GM18870 (cell line): ENCODE results near the gene PRKAG2.
"Not testable (repeated sequence)": the region's sequence is repeated elsewhere in the genome, so short reads cannot be mapped to it uniquely, and the experiment has no call there.

Experiments
- ATAC-seq: cut with Tn5 transposase; IDR thresholded peaks from one replicate; pipeline ENCODE4 v1.9.1; 2021; ENCODE audit warnings: moderate library complexity; ENCODE audit not compliant: unreplicated experiment

The PRKAG2 gene

DNA sequence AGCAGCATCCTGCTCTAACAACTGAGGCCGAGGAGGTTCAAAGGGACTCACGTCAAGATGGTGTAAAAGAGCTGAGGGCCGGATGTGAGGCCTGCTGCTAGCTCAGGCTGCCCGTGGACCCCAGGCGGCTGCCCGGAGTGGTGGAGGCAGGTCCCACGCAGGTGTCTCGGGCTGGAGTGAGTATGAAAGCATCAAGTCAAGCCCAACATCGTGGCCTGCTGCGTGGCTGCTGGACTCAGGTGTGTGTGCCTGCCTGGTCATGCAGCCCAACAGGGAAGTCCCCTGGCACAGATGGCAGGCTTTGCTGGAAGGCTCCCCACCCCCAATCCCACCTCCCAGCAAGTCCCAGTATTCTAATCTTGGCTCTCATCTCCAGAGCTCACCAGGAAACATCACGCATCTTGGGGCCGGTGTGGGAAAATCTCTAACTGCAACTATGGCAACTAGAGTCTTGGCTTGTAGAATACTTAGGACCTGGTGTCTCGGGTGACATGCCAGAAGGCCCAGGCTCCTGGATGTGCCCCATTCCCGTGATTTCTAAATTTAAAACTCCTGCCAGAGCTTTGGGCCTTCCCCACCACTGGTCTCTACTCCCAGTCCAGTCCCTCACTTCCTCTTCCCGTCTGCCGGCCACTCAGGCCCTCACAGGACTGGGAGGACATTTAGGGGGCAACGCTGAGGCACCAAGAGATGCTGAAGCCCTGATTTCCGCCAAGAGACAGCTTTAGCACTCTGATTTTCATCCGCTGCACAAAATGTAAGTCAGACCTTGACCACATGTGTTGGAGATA, 85.9 kb downstream of the PRKAG2 start:
- no peak for ATAC-seq

GRCh38 chr7:151790095-151790829, 86.7 kb downstream of the PRKAG2 start:
- ATAC-seq: no peak

DNA sequence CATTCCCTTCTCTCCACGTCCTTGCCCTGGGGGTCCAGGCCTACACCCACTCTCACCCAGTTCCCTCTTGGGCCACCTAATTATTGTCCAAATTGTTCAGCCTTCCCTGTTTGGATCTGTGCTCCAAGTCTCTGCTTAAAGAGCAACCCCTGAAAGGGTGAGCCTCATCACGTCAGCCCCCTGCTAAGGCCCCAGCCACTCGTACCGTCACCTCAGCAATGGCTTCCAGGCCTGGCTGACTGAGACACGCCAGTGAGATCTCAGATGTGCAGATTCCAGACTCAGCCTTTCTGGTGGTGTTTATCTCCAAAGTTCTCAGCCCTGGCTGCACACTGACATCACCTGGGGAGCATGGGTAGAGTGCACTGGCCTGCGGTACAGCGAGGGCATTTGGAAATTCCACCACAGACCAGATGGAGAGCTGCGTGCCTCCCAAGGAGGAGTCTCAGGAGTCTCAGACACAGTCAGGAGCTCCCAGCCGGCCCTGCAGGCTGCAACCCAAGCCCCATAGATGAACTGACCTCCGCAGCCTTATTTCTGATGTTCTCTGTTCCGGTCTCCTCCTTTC, 87.5 kb downstream of the PRKAG2 start:
- ATAC-seq: no peak

DNA sequence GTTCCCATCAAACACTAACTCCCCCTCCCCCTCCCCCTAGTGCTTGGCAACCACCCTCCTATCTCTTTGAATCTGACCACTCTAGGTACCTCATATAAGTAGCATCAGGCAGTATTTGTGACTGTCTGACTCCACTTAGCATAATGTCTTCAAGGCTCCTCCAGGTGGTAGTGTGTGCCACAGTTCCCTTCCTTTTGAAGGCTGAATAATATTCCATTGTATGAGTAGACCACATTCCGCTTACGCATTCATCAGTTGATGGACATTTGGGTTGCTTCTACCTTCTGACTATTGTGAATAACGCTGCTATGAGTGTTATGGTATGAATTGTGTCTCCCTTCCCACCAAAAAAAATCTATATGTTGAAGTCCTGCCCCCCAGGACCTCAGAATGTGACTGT, 89.6 kb downstream of the PRKAG2 start:
- ATAC-seq: no peak

GRCh38 chr7:151786936-151787335, 90.0 kb downstream of the PRKAG2 start:
- no peak for ATAC-seq

DNA sequence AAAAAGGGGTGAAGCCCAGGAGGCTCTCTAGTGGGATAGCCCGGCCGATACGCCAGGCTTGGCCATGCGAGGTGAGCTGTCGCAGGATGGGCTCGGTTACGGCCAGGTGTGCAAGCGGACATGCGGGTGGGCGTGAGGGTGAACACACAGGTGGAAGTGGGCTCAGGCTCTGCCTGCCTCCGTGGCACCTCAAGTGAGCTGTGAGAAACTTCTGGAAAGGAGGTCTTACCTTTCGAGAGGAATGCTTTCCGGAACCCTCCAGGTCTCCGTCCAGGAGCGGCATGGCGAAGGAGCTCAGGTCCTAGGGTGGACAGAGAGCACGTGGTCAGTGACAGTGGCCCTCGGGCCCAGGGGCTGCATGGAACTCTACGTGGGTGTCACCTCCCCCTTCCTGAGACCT, 90.7 kb downstream of the PRKAG2 start:
- ATAC-seq: no peak

- no peak for ATAC-seq
These were observed 91.3 kb downstream of the PRKAG2 start for GRCh38 chr7:151785681-151785965.

GRCh38 chr7:151784853-151785680, 91.8 kb downstream of the PRKAG2 start:
- no peak for ATAC-seq

DNA sequence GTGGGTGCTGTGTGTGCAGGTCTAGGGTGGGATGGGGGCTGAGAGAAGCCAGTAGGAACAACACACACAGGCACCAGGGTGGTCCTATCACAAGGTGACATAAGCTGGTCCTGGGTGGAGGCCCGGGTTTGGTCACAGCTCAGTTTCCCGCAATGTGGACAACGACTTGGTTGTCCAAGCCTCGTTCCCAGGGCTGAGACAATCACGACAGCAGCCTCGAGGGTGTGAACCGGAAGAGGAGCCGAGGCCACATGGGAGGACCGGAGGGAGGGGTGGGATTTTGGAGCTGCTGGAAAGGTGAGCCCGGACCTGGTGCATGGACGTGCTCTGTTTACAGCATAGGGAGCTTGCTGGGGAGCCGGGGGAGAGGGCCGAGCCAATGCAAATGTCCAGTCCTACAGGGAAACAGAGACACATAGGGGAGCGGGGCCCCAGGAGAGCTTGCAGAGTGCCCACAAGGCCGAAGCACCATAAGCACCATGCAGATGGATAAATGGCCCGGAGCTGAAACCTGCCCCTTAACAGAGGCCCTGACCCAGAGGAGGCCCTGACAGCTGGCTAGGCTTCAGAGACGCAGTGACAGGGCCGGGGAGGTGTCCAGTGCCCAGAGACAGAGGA, 92.8 kb downstream of the PRKAG2 start:
- no peak for ATAC-seq

- ATAC-seq: no peak
These were observed 94.1 kb downstream of the PRKAG2 start for GRCh38 chr7:151782598-151783448.

GRCh38 chr7:151782256-151782597, 94.7 kb downstream of the PRKAG2 start:
- not testable (repeated sequence) for ATAC-seq

GRCh38 chr7:151781161-151781845, 95.6 kb downstream of the PRKAG2 start:
- no peak for ATAC-seq

DNA sequence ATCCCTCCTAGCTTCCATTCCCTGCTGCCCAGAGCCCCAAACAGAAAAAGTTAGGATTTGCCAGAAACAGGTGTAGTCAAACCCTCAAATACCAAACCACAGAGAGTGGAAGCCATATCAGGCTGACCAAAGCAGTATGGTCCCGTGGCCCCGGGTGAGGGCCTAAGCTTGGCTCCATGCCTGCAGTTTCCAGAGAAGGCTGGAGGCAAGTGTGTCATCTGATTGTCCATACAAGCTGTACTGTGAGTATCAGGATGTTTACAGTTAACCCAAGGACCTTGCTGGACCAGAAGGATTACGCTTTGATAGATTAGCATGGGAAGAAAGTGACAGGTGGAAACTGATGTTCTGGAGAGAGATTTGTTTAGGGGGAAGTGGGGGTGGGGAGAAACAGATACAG, 96.3 kb downstream of the PRKAG2 start:
- no peak for ATAC-seq

DNA sequence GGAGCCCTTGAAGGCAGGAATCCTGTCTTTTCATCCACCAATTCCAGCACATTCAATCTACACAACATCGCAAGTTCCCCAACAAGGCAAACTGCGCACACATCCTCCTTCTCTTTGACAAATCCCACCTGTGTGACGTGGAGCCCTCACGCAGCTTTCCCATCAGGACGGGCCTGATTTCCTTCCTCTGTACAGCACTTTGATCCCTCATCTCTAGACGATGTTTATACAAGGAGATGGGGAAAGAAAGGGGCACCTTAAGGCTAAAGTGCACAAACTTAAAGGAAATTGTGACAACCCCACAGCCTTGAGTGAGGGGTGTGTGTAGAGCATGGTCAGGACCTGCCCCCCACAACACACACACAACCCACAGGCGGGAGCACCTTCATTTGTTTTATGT, 97.2 kb downstream of the PRKAG2 start:
- ATAC-seq: no peak

GRCh38 chr7:151779255-151779654, 97.7 kb downstream of the PRKAG2 start:
- no peak for ATAC-seq

DNA sequence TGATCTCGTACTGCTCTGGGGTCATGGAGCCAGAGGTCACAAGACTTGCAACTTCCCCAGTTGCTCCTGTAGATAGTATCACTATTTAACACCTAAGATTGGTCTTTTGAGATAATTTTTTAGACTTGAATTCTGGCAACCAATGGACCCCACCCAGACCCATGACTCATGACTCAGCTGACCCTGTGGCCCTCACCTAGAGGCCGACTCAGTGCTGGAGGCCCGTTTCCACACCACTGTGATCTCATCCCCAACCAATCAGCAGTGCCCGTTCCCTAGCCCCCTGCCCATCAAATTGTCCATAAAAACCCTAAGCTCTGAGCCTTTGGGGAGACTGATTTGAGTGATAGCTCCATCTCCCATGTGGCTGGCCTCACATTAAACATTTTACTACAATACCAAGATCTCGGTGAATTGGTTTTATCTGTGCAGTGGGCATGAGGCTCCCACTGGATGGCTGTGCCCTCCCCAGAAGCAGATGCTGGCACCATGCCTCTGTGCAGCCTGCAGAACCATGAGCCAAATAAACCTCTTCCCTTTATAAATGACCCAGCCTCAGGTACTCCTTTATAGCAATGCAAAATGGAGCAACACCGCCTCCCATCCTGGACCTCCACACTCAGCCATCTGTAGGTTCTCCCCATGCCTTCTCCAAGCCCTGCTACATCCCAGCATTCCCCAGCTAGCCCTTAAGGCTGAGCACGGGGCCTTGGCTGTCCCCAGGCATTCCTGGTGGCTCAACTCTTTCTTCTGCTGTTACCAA, 98.8 kb downstream of the PRKAG2 start:
- no peak for ATAC-seq

GRCh38 chr7:151777495-151777880, 99.4 kb downstream of the PRKAG2 start:
- no peak for ATAC-seq

- no peak for ATAC-seq
These were observed 99.9 kb downstream of the PRKAG2 start for GRCh38 chr7:151776876-151777494.
